Retina (tissue), 1 donor: ENCODE measurements around the gene RIMS4.
A peak's percentile ranks its signal among the peaks of the same experiment; 100 is the strongest.

Experiments
- DNase-seq: peaks from one replicate; pipeline ENCODE4 v3.0.0-alpha.2; 2016

The RIMS4 gene

GRCh38 chr20:44761423-44761822, 48.9 kb downstream of the RIMS4 start:
- no peak for DNase-seq

GRCh38 chr20:44759595-44759994, 50.8 kb downstream of the RIMS4 start:
- no peak for DNase-seq

GRCh38 chr20:44758247-44759101, 51.9 kb downstream of the RIMS4 start:
- DNase-seq = no peak

GRCh38 chr20:44756956-44757355, 53.4 kb downstream of the RIMS4 start:
- DNase-seq = no peak

GRCh38 chr20:44756011-44756688, 54.2 kb downstream of the RIMS4 start:
- DNase-seq = no peak

- no peak for DNase-seq
Observed at GRCh38 chr20:44754554-44754953, 55.8 kb downstream of the RIMS4 start.

GRCh38 chr20:44752099-44752931, 58.0 kb downstream of the RIMS4 start:
- DNase-seq = no peak

GRCh38 chr20:44750081-44750805, 60.1 kb downstream of the RIMS4 start:
- DNase-seq = no peak

GRCh38 chr20:44748005-44748370, 62.4 kb downstream of the RIMS4 start:
- no peak for DNase-seq

- DNase-seq = peak; percentile 80
Observed at GRCh38 chr20:44747166-44748004, 63.0 kb downstream of the RIMS4 start.

GRCh38 chr20:44746367-44747165, 63.8 kb downstream of the RIMS4 start:
- DNase-seq = no peak

GRCh38 chr20:44745598-44746366, 64.6 kb downstream of the RIMS4 start, which contains the start of gene KCNK15:
Gene KCNK15 (plus strand): TSS chr20:44745865. CDS start chr20:44745911, 46 bp downstream.
- DNase-seq = peak; percentile 64

GRCh38 chr20:44745122-44745597, 65.2 kb downstream of the RIMS4 start:
- DNase-seq = no peak

- DNase-seq = no peak
Observed at GRCh38 chr20:44743916-44744655, 66.3 kb downstream of the RIMS4 start.

GRCh38 chr20:44743080-44743701, 67.2 kb downstream of the RIMS4 start:
- DNase-seq = no peak

GRCh38 chr20:44742304-44743079, 67.9 kb downstream of the RIMS4 start:
- DNase-seq = no peak

GRCh38 chr20:44739942-44740341, 70.4 kb downstream of the RIMS4 start:
- DNase-seq = no peak
